Right forelimb (tissue), 1 donor: ENCODE measurements around the gene TSPAN9.

Experiments used
- DNase-seq: peaks from one replicate; pipeline ENCODE4 v3.0.0-alpha.2; 2018

The TSPAN9 gene

GRCh38 chr12:3195337-3195736 is 118.2 kb downstream of the TSPAN9 start:
- DNase-seq: no peak

- DNase-seq: no peak
These were observed 118.8 kb downstream of the TSPAN9 start for GRCh38 chr12:3195859-3196483.

GRCh38 chr12:3196488-3196887 is 119.3 kb downstream of the TSPAN9 start:
- no peak for DNase-seq

GRCh38 chr12:3197131-3197818 is 120.1 kb downstream of the TSPAN9 start:
- DNase-seq: no peak

GRCh38 chr12:3199551-3200031 is 122.4 kb downstream of the TSPAN9 start:
- DNase-seq: peak; percentile 61

- DNase-seq: peak; percentile 86
These were observed 122.9 kb downstream of the TSPAN9 start for GRCh38 chr12:3200032-3200617.

GRCh38 chr12:3200814-3201233 is 123.6 kb downstream of the TSPAN9 start:
- no peak for DNase-seq

GRCh38 chr12:3201339-3202051 is 124.3 kb downstream of the TSPAN9 start:
- DNase-seq: no peak

- no peak for DNase-seq
These were observed 124.9 kb downstream of the TSPAN9 start for GRCh38 chr12:3202096-3202495.

- DNase-seq: peak; percentile 80
These were observed 125.7 kb downstream of the TSPAN9 start for GRCh38 chr12:3202734-3203446.

GRCh38 chr12:3203713-3204112 is 126.5 kb downstream of the TSPAN9 start:
- no peak for DNase-seq

GRCh38 chr12:3204143-3204542 is 127.0 kb downstream of the TSPAN9 start:
- DNase-seq: no peak

GRCh38 chr12:3204730-3205531 is 127.8 kb downstream of the TSPAN9 start:
- no peak for DNase-seq

- DNase-seq: no peak
These were observed 128.8 kb downstream of the TSPAN9 start for GRCh38 chr12:3205742-3206519.

GRCh38 chr12:3206536-3207072 is 129.4 kb downstream of the TSPAN9 start:
- no peak for DNase-seq

GRCh38 chr12:3207175-3207574 is 130.0 kb downstream of the TSPAN9 start:
- no peak for DNase-seq

GRCh38 chr12:3207858-3208257 is 130.7 kb downstream of the TSPAN9 start:
- no peak for DNase-seq

- DNase-seq: no peak
These were observed 136.0 kb downstream of the TSPAN9 start for GRCh38 chr12:3213188-3213587.

GRCh38 chr12:3213768-3214167 is 136.6 kb downstream of the TSPAN9 start:
- no peak for DNase-seq

- DNase-seq: no peak
These were observed 137.6 kb downstream of the TSPAN9 start for GRCh38 chr12:3214526-3215365.
